ENCODE results near the gene OR51F2.

Gene OR51F2

GRCh38 chr11:4830909-4831308 lies 9.8 kb downstream of the OR51F2 start:
- ChIA-PET CTCF (interaction anchor here (0.6 to 1.6 kb wide), 3 partner anchors 105 to 1875 kb away, joined by 3 to 4 read pairs (median 3); no protein-coding TSS in a partner anchor), POLR2A (no interaction called here)
- H3K27ac ChIP-seq (ENCODE audit: extremely low read depth, low read depth, low read length), result no peak overlapping the region
- H3K36me3 ChIP-seq (ENCODE audit: control insufficient read depth in 2 of 2, insufficient read depth in 1 of 2, low read length in 2 of 2), result no peaks in the 10 kb centered on the region
- no peaks in the 10 kb centered on the region for H3K9me3 ChIP-seq (ENCODE audit: control insufficient read depth, insufficient read depth, low read depth, low read length)
- no peaks in the 10 kb centered on the region for H3K4me1 ChIP-seq (ENCODE audit: control insufficient read depth, insufficient read depth, low read length)
- TF ChIP-seq ZNF169 (tag by site-specific recombination; IDR thresholded peaks at IDR 0.05) (no peak), GFI1B (tag by site-specific recombination; IDR thresholded peaks at IDR 0.05) (no peak), ZBTB49 (tag by site-specific recombination; IDR thresholded peaks at IDR 0.05; ENCODE audit: low read depth) (no peak), ZNF549 (tag by site-specific recombination; IDR thresholded peaks at IDR 0.05) (no peak), ZNF626 (tag by site-specific recombination; IDR thresholded peaks at IDR 0.05) (no peak), ZNF157 (tag by site-specific recombination; IDR thresholded peaks at IDR 0.05) (no peak), ZNF548 (tag by site-specific recombination; IDR thresholded peaks at IDR 0.05) (no peak), ZNF274 (IDR thresholded peaks at IDR 0.05; ENCODE audit: low read length) (no peak), ZNF274 (tag by site-specific recombination; IDR thresholded peaks at IDR 0.05; ENCODE audit: borderline replicate concordance) (no peak), ZNF148 (tag by site-specific recombination; IDR thresholded peaks at IDR 0.05; ENCODE audit: borderline replicate concordance) (no peak), TRIM28 (IDR thresholded peaks at IDR 0.05; ENCODE audit: borderline replicate concordance, low read length) (no peak), SP7 (tag by site-specific recombination; IDR thresholded peaks at IDR 0.05) (no peak), WT1 (tag by site-specific recombination; IDR thresholded peaks at IDR 0.05) (no peak), PRDM1 (tag by site-specific recombination; IDR thresholded peaks at IDR 0.05) (no peak), ZNF362 (tag by site-specific recombination; IDR thresholded peaks at IDR 0.05) (no peak)
- TF ChIP-seq, protein P1, sequence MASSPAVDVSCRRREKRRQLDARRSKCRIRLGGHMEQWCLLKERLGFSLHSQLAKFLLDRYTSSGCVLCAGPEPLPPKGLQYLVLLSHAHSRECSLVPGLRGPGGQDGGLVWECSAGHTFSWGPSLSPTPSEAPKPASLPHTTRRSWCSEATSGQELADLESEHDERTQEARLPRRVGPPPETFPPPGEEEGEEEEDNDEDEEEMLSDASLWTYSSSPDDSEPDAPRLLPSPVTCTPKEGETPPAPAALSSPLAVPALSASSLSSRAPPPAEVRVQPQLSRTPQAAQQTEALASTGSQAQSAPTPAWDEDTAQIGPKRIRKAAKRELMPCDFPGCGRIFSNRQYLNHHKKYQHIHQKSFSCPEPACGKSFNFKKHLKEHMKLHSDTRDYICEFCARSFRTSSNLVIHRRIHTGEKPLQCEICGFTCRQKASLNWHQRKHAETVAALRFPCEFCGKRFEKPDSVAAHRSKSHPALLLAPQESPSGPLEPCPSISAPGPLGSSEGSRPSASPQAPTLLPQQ (tag by site-specific recombination; IDR thresholded peaks at IDR 0.05), result no peak
- TF ChIP-seq, protein P2, sequence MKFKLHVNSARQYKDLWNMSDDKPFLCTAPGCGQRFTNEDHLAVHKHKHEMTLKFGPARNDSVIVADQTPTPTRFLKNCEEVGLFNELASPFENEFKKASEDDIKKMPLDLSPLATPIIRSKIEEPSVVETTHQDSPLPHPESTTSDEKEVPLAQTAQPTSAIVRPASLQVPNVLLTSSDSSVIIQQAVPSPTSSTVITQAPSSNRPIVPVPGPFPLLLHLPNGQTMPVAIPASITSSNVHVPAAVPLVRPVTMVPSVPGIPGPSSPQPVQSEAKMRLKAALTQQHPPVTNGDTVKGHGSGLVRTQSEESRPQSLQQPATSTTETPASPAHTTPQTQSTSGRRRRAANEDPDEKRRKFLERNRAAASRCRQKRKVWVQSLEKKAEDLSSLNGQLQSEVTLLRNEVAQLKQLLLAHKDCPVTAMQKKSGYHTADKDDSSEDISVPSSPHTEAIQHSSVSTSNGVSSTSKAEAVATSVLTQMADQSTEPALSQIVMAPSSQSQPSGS (tag by site-specific recombination; IDR thresholded peaks at IDR 0.05; ENCODE audit: low read depth), result no peak
- no peak overlapping the region for H3K4me3 ChIP-seq (ENCODE audit: low read depth, low read length)
